ENCODE measurements around the gene RNF144A.
A peak's percentile ranks its signal among the peaks of the same experiment; 100 is the strongest.

The RNF144A gene

DNA sequence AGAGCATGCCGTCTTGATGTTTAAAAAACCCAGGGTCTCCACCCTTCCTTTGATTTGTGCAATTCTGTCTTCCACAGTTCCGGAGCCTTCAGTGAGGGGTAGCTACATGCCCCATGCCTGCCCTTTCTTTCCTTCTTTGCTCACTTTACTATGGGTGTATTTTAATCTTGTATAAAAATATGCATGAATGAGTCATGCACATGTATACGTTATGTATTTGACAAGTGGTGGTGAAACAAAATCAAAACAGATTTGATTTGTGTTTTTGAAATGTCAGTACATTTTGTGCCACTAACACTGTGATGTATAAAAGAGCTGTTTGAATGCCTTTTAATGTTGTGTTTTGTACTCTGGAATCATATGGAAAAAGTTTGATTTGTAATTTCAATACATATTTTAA, 126.5 kb downstream of the RNF144A start:
- TF ChIP-seq, protein P1, sequence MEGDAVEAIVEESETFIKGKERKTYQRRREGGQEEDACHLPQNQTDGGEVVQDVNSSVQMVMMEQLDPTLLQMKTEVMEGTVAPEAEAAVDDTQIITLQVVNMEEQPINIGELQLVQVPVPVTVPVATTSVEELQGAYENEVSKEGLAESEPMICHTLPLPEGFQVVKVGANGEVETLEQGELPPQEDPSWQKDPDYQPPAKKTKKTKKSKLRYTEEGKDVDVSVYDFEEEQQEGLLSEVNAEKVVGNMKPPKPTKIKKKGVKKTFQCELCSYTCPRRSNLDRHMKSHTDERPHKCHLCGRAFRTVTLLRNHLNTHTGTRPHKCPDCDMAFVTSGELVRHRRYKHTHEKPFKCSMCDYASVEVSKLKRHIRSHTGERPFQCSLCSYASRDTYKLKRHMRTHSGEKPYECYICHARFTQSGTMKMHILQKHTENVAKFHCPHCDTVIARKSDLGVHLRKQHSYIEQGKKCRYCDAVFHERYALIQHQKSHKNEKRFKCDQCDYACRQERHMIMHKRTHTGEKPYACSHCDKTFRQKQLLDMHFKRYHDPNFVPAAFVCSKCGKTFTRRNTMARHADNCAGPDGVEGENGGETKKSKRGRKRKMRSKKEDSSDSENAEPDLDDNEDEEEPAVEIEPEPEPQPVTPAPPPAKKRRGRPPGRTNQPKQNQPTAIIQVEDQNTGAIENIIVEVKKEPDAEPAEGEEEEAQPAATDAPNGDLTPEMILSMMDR (IDR thresholded peaks at IDR 0.05; ENCODE audit: insufficient read depth, low read depth, low read length, missing control alignments) = no peak
- DNase-seq (ENCODE audit: low read depth) = no peak

DNA sequence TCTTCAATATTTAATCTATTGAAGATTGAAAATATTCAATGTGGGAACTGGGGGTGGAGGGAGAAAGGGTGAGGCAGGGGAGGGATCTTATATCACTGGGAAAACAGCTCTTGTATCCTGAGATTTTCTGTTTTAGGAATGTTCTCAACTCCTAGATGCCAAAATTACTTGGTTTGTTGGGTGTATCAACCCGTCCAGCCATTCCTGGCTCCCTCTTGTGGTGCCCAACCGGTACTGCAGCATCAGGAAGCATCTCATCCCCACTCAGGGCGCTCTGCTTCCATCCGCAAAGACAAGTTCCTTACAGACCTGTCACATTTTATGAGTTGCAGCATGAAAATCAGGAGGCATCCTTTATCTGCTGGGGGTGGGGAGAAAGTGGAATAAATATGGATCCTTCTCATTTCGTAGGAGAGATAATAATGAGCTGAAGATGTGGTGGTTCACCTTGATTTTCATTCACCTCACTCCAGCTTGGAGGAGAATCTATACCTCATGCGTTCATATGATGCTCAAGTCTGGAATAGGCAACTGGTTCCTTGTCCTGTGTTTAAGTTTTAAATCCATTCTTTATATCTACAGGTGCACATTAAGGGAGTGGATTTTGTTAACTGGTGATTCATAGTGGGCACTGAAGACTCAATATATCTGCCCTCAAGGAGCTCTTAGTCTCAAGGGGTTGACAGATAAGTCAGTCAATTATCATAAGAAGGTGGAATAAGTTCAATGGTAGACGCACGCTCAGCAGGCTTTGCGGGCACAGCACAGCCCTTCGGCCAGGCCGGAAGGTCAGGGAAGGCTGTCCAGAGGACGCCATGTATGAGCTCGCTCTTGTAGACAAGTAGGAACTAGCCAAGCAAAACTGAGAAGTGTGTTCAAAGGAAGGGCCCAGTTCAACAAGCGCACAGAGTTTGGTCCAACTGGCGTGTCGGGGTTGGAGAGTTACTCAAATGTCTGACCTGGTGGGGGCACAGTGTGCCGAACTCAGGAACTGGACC, 127.3 kb downstream of the RNF144A start:
- DNase-seq (ENCODE audit: low read depth) = peak; percentile 62
- no peak overlapping the region for H3K4me3 ChIP-seq (ENCODE audit: low read depth, low read length)
- TF ChIP-seq, protein P1 (IDR thresholded peaks at IDR 0.05; ENCODE audit: insufficient read depth, low read depth, low read length, missing control alignments) = peak; percentile 98

More for the DNA sequence above, 126.5 kb downstream of the RNF144A start:
- H3K4me3 ChIP-seq (ENCODE audit: low read depth, low read length) = no peak overlapping the region

GRCh38 chr2:7045601-7046590, 128.7 kb downstream of the RNF144A start:
- TF ChIP-seq, protein P1 (IDR thresholded peaks at IDR 0.05; ENCODE audit: insufficient read depth, low read depth, low read length, missing control alignments) = no peak
- DNase-seq (ENCODE audit: low read depth) = no peak
- no peak overlapping the region for H3K4me3 ChIP-seq (ENCODE audit: low read depth, low read length)

- DNase-seq (ENCODE audit: low read depth) = no peak
- TF ChIP-seq, protein P1 (IDR thresholded peaks at IDR 0.05; ENCODE audit: insufficient read depth, low read depth, low read length, missing control alignments) = no peak
Measured at GRCh38 chr2:7047661-7048060, 130.4 kb downstream of the RNF144A start.

DNA sequence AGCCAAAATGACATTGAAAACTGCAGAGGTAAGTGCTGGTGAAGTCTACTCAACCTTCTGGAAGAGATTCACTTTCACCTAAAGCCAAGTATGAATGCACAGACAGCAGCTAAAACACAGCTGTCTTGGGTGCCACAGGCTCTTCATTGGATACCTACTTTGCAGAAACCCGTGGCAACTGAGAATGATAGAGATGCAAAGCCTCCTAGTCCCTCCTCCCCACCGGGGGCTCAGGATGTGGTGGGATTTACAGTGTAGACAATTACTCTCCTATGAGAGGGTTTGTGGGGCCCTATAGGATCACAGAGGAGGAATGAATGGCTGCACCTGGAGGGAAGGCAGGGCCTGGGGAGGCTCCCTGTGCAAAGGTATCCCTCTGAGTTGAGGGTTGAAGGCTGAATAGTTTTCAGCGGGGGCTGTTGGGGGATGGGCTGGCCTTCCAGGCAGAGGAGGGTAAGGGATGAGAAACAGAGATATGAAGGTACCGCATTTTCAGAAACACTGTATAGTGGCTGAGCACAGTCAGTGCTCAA, 131.6 kb downstream of the RNF144A start:
- no peak overlapping the region for H3K4me3 ChIP-seq (ENCODE audit: low read depth, low read length)
- no peak for DNase-seq (ENCODE audit: low read depth)
- TF ChIP-seq, protein P1 (IDR thresholded peaks at IDR 0.05; ENCODE audit: insufficient read depth, low read depth, low read length, missing control alignments) = no peak

More at GRCh38 chr2:7047661-7048060, 130.4 kb downstream of the RNF144A start:
- H3K4me3 ChIP-seq (ENCODE audit: low read depth, low read length) = no peak overlapping the region

DNA sequence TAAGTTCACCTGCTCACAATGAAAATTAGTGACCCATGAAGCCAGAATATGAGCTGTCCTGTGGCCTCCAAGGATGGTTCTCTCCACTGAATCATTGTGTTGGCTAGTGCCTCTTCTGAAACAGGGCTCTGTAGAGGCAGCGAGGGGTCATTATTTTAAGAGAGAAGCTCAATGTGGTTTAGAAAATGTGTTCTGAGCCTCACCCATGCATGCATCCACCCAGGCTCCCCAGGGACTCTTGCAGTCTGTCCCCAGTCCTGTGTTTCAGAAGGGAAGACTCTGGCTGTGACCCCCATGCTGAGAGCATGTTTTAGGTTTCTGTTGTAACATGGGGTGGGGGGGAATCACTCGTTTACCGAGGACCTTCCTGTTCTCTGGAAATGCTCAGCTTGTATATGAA, 135.2 kb downstream of the RNF144A start:
- TF ChIP-seq, protein P1 (IDR thresholded peaks at IDR 0.05; ENCODE audit: insufficient read depth, low read depth, low read length, missing control alignments) = no peak
- H3K4me3 ChIP-seq (ENCODE audit: low read depth, low read length) = no peak overlapping the region
- peak; percentile 59 for DNase-seq (ENCODE audit: low read depth)

Data from GM12865 (cell line).